K562 (cell line): ENCODE measurements around the gene AGO1. TPM values are rescaled to one million over a fixed set of nuclear protein-coding genes. Genes with fewer than 3 reads are reported as not detected.

ENCODE experiments used
- ATAC-seq: fragments of 200-7000 bp; cut with Tn5 transposase; 3 replicates; pipeline ENCODE4 v1.9.1; 2020; ENCODE audit warnings: moderate library complexity
- BruUV-seq: library from RNA; stranded (reverse); fragments of 400-500 nt; replicated peaks from 2 replicates; lab custom pipeline; 2021; lab: Mats Ljungman, UMichigan
- CTCF ChIA-PET: fragments of 300-600 bp; formaldehyde crosslinking; extraction: SDS; loops from one replicate; lab custom pipeline; 2021; ENCODE audit warnings: low intra/inter-chr PET ratio; lab: Yijun Ruan, JAX
- POLR2A ChIA-PET: fragments of 300-600, 350-650 bp; sonication (Branson Sonifier 250); formaldehyde crosslinking; extraction: SDS; loops from one replicate; lab custom pipeline; 2021; ENCODE audit warnings: antibody characterized with exemption, inconsistent platforms; lab: Yijun Ruan, JAX
- DNase-seq, 4 experiments: peaks; one replicate each; pipeline versions ENCODE4 v3.0.0 to v3.0.0-alpha.2; 2011 to 2018; ENCODE audit warnings: low spot score in 3 of 4, mixed read lengths in 3 of 4; ENCODE audit errors: extremely low read depth in 1 of 4
- FAIRE-seq: peaks from 2 replicates; lab custom pipeline; 2011; peaks lifted over from hg19 to GRCh38; lab: Jason Lieb, UNC
- H2AFZ ChIP-seq: 2 replicates; pipeline ENCODE4 v1.6.0; 2011; ENCODE audit warnings: low read depth, low read length, control low read depth, inconsistent platforms
- H3K27ac ChIP-seq: fragments of 200-600 bp; 3 replicates; pipeline ENCODE4 v1.8.0; 2011; ENCODE audit warnings: low read depth, mild to moderate bottlenecking, control low read depth, inconsistent platforms, low read length, moderate library complexity, mixed read lengths; ENCODE audit errors: extremely low read depth
- H3K27me3 ChIP-seq, 2 experiments: fragments of 300-600 bp in 1 of 2; 2 replicates in 1 of 2; 3 replicates in 1 of 2; pipeline versions ENCODE4 v1.6.0 to v1.8.0; 2011; ENCODE audit warnings: inconsistent platforms in 2 of 2, low read length in 2 of 2, mild to moderate bottlenecking in 1 of 2, mixed read lengths in 1 of 2, moderate library complexity in 1 of 2; ENCODE audit not compliant: control insufficient read depth in 2 of 2, insufficient read depth in 2 of 2
- H3K36me3 ChIP-seq: fragments of 300-600 bp; 3 replicates; pipeline ENCODE4 v1.8.0; 2011; ENCODE audit warnings: mild to moderate bottlenecking, low read length, inconsistent platforms; ENCODE audit not compliant: control insufficient read depth, insufficient read depth
- H3K4me1 ChIP-seq, 2 experiments: fragments of 200-600 bp in 1 of 2; replicated peaks in 1 of 2; 2 replicates in 1 of 2; 3 replicates in 1 of 2; pipeline versions ENCODE4 v1.5.1 to v1.8.0; 2011; ENCODE audit warnings: inconsistent platforms in 2 of 2, low read length in 2 of 2, mild to moderate bottlenecking in 1 of 2, mixed read lengths in 1 of 2, moderate library complexity in 1 of 2; ENCODE audit not compliant: control insufficient read depth in 2 of 2, insufficient read depth in 2 of 2
- H3K4me2 ChIP-seq: 2 replicates; pipeline ENCODE4 v1.6.1; 2011; ENCODE audit warnings: low read length, control low read depth, inconsistent platforms, mixed read lengths; ENCODE audit not compliant: insufficient read depth
- H3K4me3 ChIP-seq: fragments of 200-600 bp; sonication (generic), shearing (Covaris generic); 2 replicates; pipeline ENCODE4 v1.5.1; 2016; ENCODE audit warnings: control low read depth, inconsistent platforms
- H3K79me2 ChIP-seq: fragments of 200-600 bp; 3 replicates; pipeline ENCODE4 v1.8.0; 2011; ENCODE audit warnings: low read length, inconsistent platforms; ENCODE audit not compliant: control insufficient read depth, insufficient read depth
- H3K9ac ChIP-seq, 2 experiments: 2 replicates each; pipeline versions ENCODE4 v1.6.0 to v1.6.1; 2011; ENCODE audit warnings: low read depth in 2 of 2, low read length in 2 of 2, control low read depth in 1 of 2, inconsistent platforms in 1 of 2, mild to moderate bottlenecking in 1 of 2, mixed read lengths in 1 of 2; ENCODE audit not compliant: insufficient read depth in 1 of 2
- H3K9me1 ChIP-seq: one replicate; pipeline ENCODE4 v1.6.0; 2011; ENCODE audit warnings: inconsistent platforms, mild to moderate bottlenecking, low read length, moderate library complexity; ENCODE audit not compliant: control insufficient read depth, insufficient read depth
- H3K9me3 ChIP-seq: replicated peaks from 2 replicates; pipeline ENCODE4 v1.5.1; 2011; ENCODE audit warnings: low read depth, low read length, inconsistent platforms; ENCODE audit not compliant: control insufficient read depth, insufficient read depth
- H4K20me1 ChIP-seq: replicated peaks from 2 replicates; pipeline ENCODE4 v1.6.1; 2011; ENCODE audit warnings: low read length, inconsistent platforms, mixed read lengths; ENCODE audit not compliant: control insufficient read depth, insufficient read depth
- ARID1B ChIP-seq: fragments of 450-650 bp; IDR thresholded peaks from 2 replicates; pipeline ENCODE4 v1.6.1; 2016; ENCODE audit warnings: antibody characterized with exemption, mild to moderate bottlenecking, inconsistent platforms
- C11orf30 ChIP-seq: fragments of 450-650 bp; IDR thresholded peaks from 2 replicates; pipeline ENCODE4 v1.6.1; 2016; ENCODE audit warnings: low read depth, mild to moderate bottlenecking
- CHD1 ChIP-seq: fragments of 200-600 bp; sonication (generic); IDR thresholded peaks from one replicate; pipeline ENCODE4 v1.6.1; 2012; ENCODE audit warnings: mild to moderate bottlenecking, moderate library complexity, low read length, inconsistent platforms
- CREM ChIP-seq: IDR thresholded peaks from 2 replicates; pipeline ENCODE4 v1.6.1; 2014; ENCODE audit warnings: antibody characterized with exemption, low read depth
- GTF2E2 ChIP-seq: fragments of 200-800 bp; sonication (Bioruptor generic); IDR thresholded peaks from 2 replicates; pipeline ENCODE4 v1.6.1; 2016; ENCODE audit warnings: missing genetic modification characterization, missing compliant biosample characterization
- JUND ChIP-seq, 2 experiments: IDR thresholded peaks; 2 replicates in 1 of 2; 3 replicates in 1 of 2; pipeline ENCODE4 v1.6.1; 2011; ENCODE audit warnings: borderline replicate concordance in 2 of 2, low read depth in 2 of 2, low read length in 2 of 2, improper control_type of control experiment in 1 of 2, missing biosample characterization in 1 of 2, missing genetic modification characterization in 1 of 2, missing genetic modification reagents in 1 of 2
- MAZ ChIP-seq, 2 experiments: fragments of 450-650 bp in 1 of 2; sonication (generic) in 1 of 2; formaldehyde crosslinking; IDR thresholded peaks in 1 of 2; conservative IDR thresholded peaks in 1 of 2; 2 replicates each; pipeline versions ENCODE4 v1.4.0 to v1.5.0; 2020; ENCODE audit warnings: mild to moderate bottlenecking in 1 of 2, missing genetic modification reagents in 1 of 2
- MYNN ChIP-seq, 2 experiments: sonication (generic); formaldehyde crosslinking in 1 of 2; IDR thresholded peaks; 2 replicates each; pipeline versions ENCODE4 v1.5.0 to v1.6.1; 2016 to 2020; ENCODE audit warnings: antibody characterized with exemption in 1 of 2, missing genetic modification reagents in 1 of 2
- NCOR1 ChIP-seq: fragments of 450-650 bp; IDR thresholded peaks from 2 replicates; pipeline ENCODE4 v1.6.1; 2016; ENCODE audit warnings: mild to moderate bottlenecking, moderate library complexity
- NFE2L1 ChIP-seq: fragments of 450-650 bp; IDR thresholded peaks from 2 replicates; pipeline ENCODE4 v1.6.1; 2016; ENCODE audit warnings: missing genetic modification characterization, low read depth, mild to moderate bottlenecking, missing compliant biosample characterization, moderate library complexity, borderline replicate concordance
- POLR3G ChIP-seq: IDR thresholded peaks from 2 replicates; pipeline ENCODE4 v1.6.1; 2011; ENCODE audit not compliant: insufficient read length, insufficient replicate concordance; ENCODE audit errors: extremely low read depth
- TEAD4 ChIP-seq, 2 experiments: sonication (generic) in 1 of 2; formaldehyde crosslinking in 1 of 2; IDR thresholded peaks; 2 replicates each; pipeline versions ENCODE4 v1.6.1 to v1.8.0; 2012 to 2022; ENCODE audit warnings: borderline replicate concordance in 1 of 2, inconsistent platforms in 1 of 2, low read length in 1 of 2, mild to moderate bottlenecking in 1 of 2, missing genetic modification reagents in 1 of 2
- ZBTB11 ChIP-seq, 3 experiments: fragments of 200-800 bp in 1 of 3; fragments of 250-450 bp in 1 of 3; fragments of 450-650 bp in 1 of 3; sonication (Bioruptor Pico) in 1 of 3; sonication (Bioruptor generic) in 1 of 3; formaldehyde crosslinking in 1 of 3; IDR thresholded peaks; 2 replicates each; pipeline versions ENCODE4 v1.6.1 to v1.8.0; 2016 to 2022; ENCODE audit warnings: mild to moderate bottlenecking in 2 of 3, missing genetic modification characterization in 2 of 3, missing compliant biosample characterization in 1 of 3, moderate library complexity in 1 of 3
- ZNF347 ChIP-seq: fragments of 450-650 bp; formaldehyde crosslinking; IDR thresholded peaks from 2 replicates; pipeline ENCODE4 v1.4.0; 2020; ENCODE audit warnings: low read depth, mild to moderate bottlenecking, moderate library complexity
- WGBS: fragments of 100-300 bp; shearing (Covaris generic); methylation state at CpG from one replicate; pipeline ENCODE4 v1.1.6; 2016; ENCODE audit warnings: low coverage, mixed read lengths; ENCODE audit not compliant: insufficient coverage; ENCODE audit errors: missing lambda C conversion rate; 5-methylcytosine and 5-hydroxymethylcytosine counted together
- in situ Hi-C: fragments of 300-500 bp; cut with MboI; formaldehyde crosslinking; loops from 4 replicates; pipeline ENCODE4 v1.15.0; 2018; ENCODE audit warnings: inconsistent platforms, mixed read lengths
- intact Hi-C: fragments of 100-400 bp; cut with micrococcal nuclease; formaldehyde crosslinking; loops from 2 replicates; pipeline ENCODE4 v1.14.2; 2022
- polyA plus RNA-seq, 8 experiments: library from polyadenylated mRNA; depleted of rRNA in 4 of 8; stranded (reverse) in 5 of 8; unstranded in 3 of 8; fragments of >200 nt; fragmentation: Nextera tagmentation in 2 of 8; fragmentation: Illumina TruSeq in 1 of 8; extraction: Ambion mirVana in 2 of 8; extraction: Trizol in 1 of 8; gene quantifications; 2 replicates each; pipeline versions ENCODE4 v1.2.1 to v1.2.3, GENCODE V29; 2011 to 2014; ENCODE audit warnings: inconsistent platforms in 1 of 8, missing spikeins in 1 of 8
- total RNA-seq, 7 experiments: library from RNA; depleted of rRNA in 6 of 7; stranded (reverse); fragments of >200 nt in 6 of 7; fragmentation: Illumina TruSeq in 2 of 7; extraction: Trizol in 2 of 7; gene quantifications; 2 replicates each; pipeline versions ENCODE4 v1.2.1 to v1.2.3, GENCODE V29; 2011 to 2021; ENCODE audit warnings: low replicate concordance in 1 of 7
- TF ChIP-seq, protein P1 (sequence below): fragments of 200-800 bp; sonication (Bioruptor generic); IDR thresholded peaks from 2 replicates; pipeline ENCODE4 v1.6.1; 2017; ENCODE audit warnings: missing genetic modification characterization, missing compliant biosample characterization

Gene AGO1
- total and polyA plus RNA-seq, 9 of the 15 experiments (the other 6 are each of a cell fraction or from before 2014, with no cell fraction given): 7.3 to 64.2 (median 26.0) TPM

GRCh38 chr1:35894183-35894582, 11.2 kb downstream of the AGO1 start:
- no peak overlapping the region for H3K4me3 ChIP-seq
- ChIA-PET POLR2A (interaction anchor here (0.7 to 0.9 kb wide), 2 partner anchors 18 to 38 kb away, joined by 3 to 4 read pairs; no protein-coding TSS in a partner anchor), CTCF (interaction anchor here (0.6 kb wide), 1 partner anchor 171 kb away, joined by 3 read pairs; no protein-coding TSS in a partner anchor)
- peaks cover 24% of the 10 kb centered on the region for H4K20me1 ChIP-seq
- in situ Hi-C loops: no loop called here
- no peak overlapping the region for H3K4me2 ChIP-seq
- 19% methylated on average over 6 of the region's 6 CpGs for WGBS
- peaks cover 10 to 12% of the 10 kb centered on the region in 2 experiments; a peak in 4 of 5 replicates for H3K4me1 ChIP-seq
- no peak overlapping the region for H2AFZ ChIP-seq
- H3K9ac ChIP-seq: peak overlapping the region in 1 of 2 experiments; percentile 68; a peak in 1 of 4 replicates
- ATAC-seq: peak; percentile 85
- H3K9me1 ChIP-seq: no peaks in the 10 kb centered on the region
- intact Hi-C loops: no loop called here
- H3K27me3 ChIP-seq: no peaks in the 10 kb centered on the region
- DNase-seq: peak; percentile 65 to 88 (median 74)
- H3K79me2 ChIP-seq: peaks cover 11% of the 10 kb centered on the region
- peak overlapping the region; percentile 5; the same call in 1 of the 3 replicates for H3K27ac ChIP-seq
- peak; percentile 83 for FAIRE-seq
- peaks cover 91% of the 10 kb centered on the region for H3K36me3 ChIP-seq
- no TSS peak for BruUV-seq
- no peaks in the 10 kb centered on the region for H3K9me3 ChIP-seq
- TF ChIP-seq ZNF347 (no peak), JUND (IDR thresholded peaks at IDR 0.05; ENCODE audit: borderline replicate concordance, low read depth, low read length) (peak; percentile 84), JUND (tag; IDR thresholded peaks at IDR 0.05; ENCODE audit: borderline replicate concordance, low read depth, low read length) (peak; percentile 79; the same call in 1 of the 3 replicates), CHD1 (no peak), TEAD4 (IDR thresholded peaks at IDR 0.05; ENCODE audit: low read length) (0 out of 2 replicates have a peak, but pooled peaks have one; percentile 20), TEAD4 (CRISPR knock-in tag; IDR thresholded peaks at IDR 0.05; ENCODE audit: borderline replicate concordance) (no peak), ARID1B (peak; percentile 59), CREM (peak; percentile 66; the same call in 1 of the 2 replicates), ZBTB11 (CRISPR knock-in tag; IDR thresholded peaks at IDR 0.05) (peak in 1 of 3 experiments; percentile 44; a peak in 1 of 6 replicates), MAZ (CRISPR knock-in tag; conservative IDR thresholded peaks at IDR 0.05 in 1 of 2, IDR thresholded peaks at IDR 0.05 in 1 of 2) (0 out of 4 replicates have a peak, but pooled peaks of 1 of the 2 experiments have one; percentile 39), MYNN (IDR thresholded peaks at IDR 0.05) (peak; percentile 48; the same call in 1 of the 2 replicates), MYNN (CRISPR knock-in tag; IDR thresholded peaks at IDR 0.05) (no peak), GTF2E2 (tag) (no peak), C11orf30 (peak; percentile 89), NFE2L1 (peak; percentile 63; the same call in 1 of the 2 replicates), POLR3G (no peak), NCOR1 (peak; percentile 46)
- TF ChIP-seq, protein P1, sequence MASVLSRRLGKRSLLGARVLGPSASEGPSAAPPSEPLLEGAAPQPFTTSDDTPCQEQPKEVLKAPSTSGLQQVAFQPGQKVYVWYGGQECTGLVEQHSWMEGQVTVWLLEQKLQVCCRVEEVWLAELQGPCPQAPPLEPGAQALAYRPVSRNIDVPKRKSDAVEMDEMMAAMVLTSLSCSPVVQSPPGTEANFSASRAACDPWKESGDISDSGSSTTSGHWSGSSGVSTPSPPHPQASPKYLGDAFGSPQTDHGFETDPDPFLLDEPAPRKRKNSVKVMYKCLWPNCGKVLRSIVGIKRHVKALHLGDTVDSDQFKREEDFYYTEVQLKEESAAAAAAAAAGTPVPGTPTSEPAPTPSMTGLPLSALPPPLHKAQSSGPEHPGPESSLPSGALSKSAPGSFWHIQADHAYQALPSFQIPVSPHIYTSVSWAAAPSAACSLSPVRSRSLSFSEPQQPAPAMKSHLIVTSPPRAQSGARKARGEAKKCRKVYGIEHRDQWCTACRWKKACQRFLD (CRISPR knock-in tag): peak; percentile 50; the same call in 1 of the 2 replicates
